IMR-90 (cell line): ENCODE results near the gene CARS2.

Experiments used
- FOS ChIP-seq: fragments of 150-350 bp; IDR thresholded peaks from 2 replicates; pipeline ENCODE4 v1.6.1; 2016; ENCODE audit warnings: low read depth, low read length
- POLR2A ChIP-seq: IDR thresholded peaks from 2 replicates; pipeline ENCODE4 v1.6.1; 2012; ENCODE audit warnings: mild to moderate bottlenecking, low read depth, low read length
- SMC3 ChIP-seq: fragments of 150-350 bp; IDR thresholded peaks from 2 replicates; pipeline ENCODE4 v1.6.1; 2016; ENCODE audit warnings: low read depth, mild to moderate bottlenecking, antibody characterized with exemption, low read length, moderate library complexity

DNA sequence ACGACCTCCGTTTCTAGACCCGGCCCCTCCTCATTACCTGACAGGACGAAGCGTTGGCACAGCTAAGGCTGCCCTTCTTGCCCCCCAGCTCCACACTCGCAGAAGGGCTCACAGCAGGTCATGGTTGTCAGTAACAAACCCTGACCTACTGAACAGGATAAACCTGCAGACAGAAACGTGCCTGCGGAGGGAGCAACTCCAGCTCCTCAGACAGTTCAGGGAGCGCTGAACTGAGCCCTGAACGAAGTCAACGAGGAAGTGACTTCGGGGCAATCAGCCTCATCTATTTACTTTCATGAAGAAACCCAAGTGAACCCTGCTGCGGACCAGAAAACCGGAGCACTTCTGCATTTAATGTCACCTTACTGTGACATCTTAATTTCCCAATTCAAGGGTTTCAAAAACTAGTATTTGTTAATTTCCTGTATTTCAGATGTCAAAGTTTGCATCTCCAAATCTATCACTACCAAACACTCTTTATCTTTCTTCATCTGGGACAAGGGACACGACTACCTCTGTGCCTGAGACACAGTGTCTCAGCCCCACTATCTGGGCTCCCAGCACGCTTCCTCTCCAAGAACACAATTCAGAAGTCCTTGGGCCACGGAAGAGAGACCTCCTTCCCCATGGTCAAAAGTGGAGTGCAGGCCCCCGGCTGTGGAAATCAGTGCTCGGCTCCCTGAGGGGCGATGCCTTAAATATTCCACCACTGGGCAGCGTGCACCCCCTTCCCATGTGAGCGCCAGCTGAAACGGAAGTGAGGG lies 40.2 kb downstream of the CARS2 start:
- TF ChIP-seq SMC3 (no peak), POLR2A (no peak), FOS (no peak)
